ENCODE data around the gene AVPR1A. TPM values are rescaled to one million over a fixed set of nuclear protein-coding genes. Genes with fewer than 3 reads are reported as not detected.

The AVPR1A gene
- total RNA-seq, 1 experiment from 2014 or later, result not detected

- in situ Hi-C loops (cut with HindIII; ENCODE audit: low pct_unique_long_range_greater_than_20kb, low sequenced_read_pairs), result no loop called here
- DNase-seq (ENCODE audit: low read depth), result peak; percentile 21
These were observed 47.4 kb downstream of the AVPR1A start for GRCh38 chr12:63103494-63104131.

- no peak for DNase-seq (ENCODE audit: low read depth)
- in situ Hi-C loops (cut with HindIII; ENCODE audit: low pct_unique_long_range_greater_than_20kb, low sequenced_read_pairs), result no loop called here
These were observed 49.1 kb downstream of the AVPR1A start for GRCh38 chr12:63101920-63102319.

- in situ Hi-C loops (cut with HindIII; ENCODE audit: low pct_unique_long_range_greater_than_20kb, low sequenced_read_pairs), result no loop called here
- peak; percentile 13 for DNase-seq (ENCODE audit: low read depth)
These were observed 52.1 kb downstream of the AVPR1A start for GRCh38 chr12:63098851-63099250.

- DNase-seq (ENCODE audit: low read depth), result no peak
- in situ Hi-C loops (cut with HindIII; ENCODE audit: low pct_unique_long_range_greater_than_20kb, low sequenced_read_pairs), result no loop called here
These were observed 55.5 kb downstream of the AVPR1A start for GRCh38 chr12:63095369-63095980.

- in situ Hi-C loops (cut with HindIII; ENCODE audit: low pct_unique_long_range_greater_than_20kb, low sequenced_read_pairs), result no loop called here
- DNase-seq (ENCODE audit: low read depth), result no peak
These were observed 57.3 kb downstream of the AVPR1A start for GRCh38 chr12:63093711-63094110.

- in situ Hi-C loops (cut with HindIII; ENCODE audit: low pct_unique_long_range_greater_than_20kb, low sequenced_read_pairs), result no loop called here
- no peak for DNase-seq (ENCODE audit: low read depth)
These were observed 57.9 kb downstream of the AVPR1A start for GRCh38 chr12:63093084-63093483.

Other genes starting within 250 kb of the AVPR1A start
- gene PPM1H, start 216.1 kb downstream of the AVPR1A start, total RNA-seq (2014; rRNA removed; shearing (Covaris generic); ENCODE audit: low replicate concordance), result 33.3 and 34.3 TPM in 2 replicates

All from Caki2 (cell line).